GM10847 (cell line): ENCODE results near the gene MSANTD4.

Experiments used
- POLR2A ChIP-seq: IDR thresholded peaks from 2 replicates; pipeline ENCODE4 v1.6.1; 2011; ENCODE audit not compliant: insufficient read length; ENCODE audit errors: extremely low read depth

Gene MSANTD4

GRCh38 chr11:106021967-106022794 lies at the start of gene MSANTD4:
TSS of gene MSANTD4 (minus strand) at chr11:106022240. CDS start at chr11:106010917, 11,323 bp downstream.
- no peak for TF ChIP-seq POLR2A

GRCh38 chr11:106070606-106071005 lies 48.6 kb upstream of the MSANTD4 start:
- no peak for TF ChIP-seq POLR2A

- no peak for TF ChIP-seq POLR2A
These were observed 41.0 kb upstream of the MSANTD4 start for GRCh38 chr11:106063009-106063408.

- no peak for TF ChIP-seq POLR2A
These were observed 40.2 kb upstream of the MSANTD4 start for GRCh38 chr11:106061954-106062949.

- TF ChIP-seq POLR2A, result no peak
These were observed 39.3 kb upstream of the MSANTD4 start for GRCh38 chr11:106061249-106061784.

GRCh38 chr11:106059617-106060016 lies 37.6 kb upstream of the MSANTD4 start:
- no peak for TF ChIP-seq POLR2A

GRCh38 chr11:106051103-106051502 lies 29.1 kb upstream of the MSANTD4 start:
- TF ChIP-seq POLR2A, result no peak

GRCh38 chr11:106049727-106050476 lies 27.9 kb upstream of the MSANTD4 start:
- no peak for TF ChIP-seq POLR2A

- TF ChIP-seq POLR2A, result no peak
These were observed 25.6 kb upstream of the MSANTD4 start for GRCh38 chr11:106047631-106048030.

- TF ChIP-seq POLR2A, result no peak
These were observed 21.5 kb upstream of the MSANTD4 start for GRCh38 chr11:106043540-106043939.

- TF ChIP-seq POLR2A, result no peak
These were observed 10.8 kb upstream of the MSANTD4 start for GRCh38 chr11:106032861-106033260.

GRCh38 chr11:106031936-106032335 lies 9.9 kb upstream of the MSANTD4 start:
- no peak for TF ChIP-seq POLR2A

- no peak for TF ChIP-seq POLR2A
These were observed 9.3 kb upstream of the MSANTD4 start for GRCh38 chr11:106031202-106031810.

- TF ChIP-seq POLR2A, result no peak
These were observed 8.6 kb upstream of the MSANTD4 start for GRCh38 chr11:106030609-106031008.
